NCI-H2196 (cell line): ENCODE data around the gene SP3.
"Not testable (repeated sequence)": the region's sequence is repeated elsewhere in the genome, so short reads cannot be mapped to it uniquely, and the experiment has no call there.

ENCODE experiments used
- DNase-seq: peaks from one replicate; lab custom pipeline; 2025; ENCODE audit not compliant: unreplicated experiment; lab: John Stamatoyannopoulos, UW

SP3 gene

GRCh38 chr2:173896755-173897154 is 68.4 kb downstream of the SP3 start:
- no peak for DNase-seq

DNA sequence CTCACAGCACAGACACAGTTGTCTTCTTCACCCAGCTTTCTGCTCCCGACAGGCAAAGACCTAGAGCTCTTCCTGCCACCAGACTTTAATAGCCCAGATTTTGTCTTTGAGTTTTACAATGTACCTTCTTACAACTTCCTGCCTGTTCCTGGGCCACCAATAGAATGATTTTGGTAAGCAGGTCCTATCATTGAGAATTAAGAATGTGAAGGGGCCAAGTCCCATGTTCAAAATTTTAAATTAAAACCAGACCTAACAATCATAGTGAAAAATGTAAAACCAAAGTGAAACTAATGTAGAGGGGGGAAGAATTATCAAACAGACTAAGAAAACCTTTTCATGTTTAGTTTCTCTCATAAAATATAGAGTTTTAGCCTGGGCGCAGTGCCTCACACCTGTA is 72.8 kb downstream of the SP3 start:
- no peak for DNase-seq

GRCh38 chr2:173891315-173892037 is 73.7 kb downstream of the SP3 start:
- no peak for DNase-seq

GRCh38 chr2:173889464-173889863 is 75.7 kb downstream of the SP3 start:
- not testable (repeated sequence) for DNase-seq

DNA sequence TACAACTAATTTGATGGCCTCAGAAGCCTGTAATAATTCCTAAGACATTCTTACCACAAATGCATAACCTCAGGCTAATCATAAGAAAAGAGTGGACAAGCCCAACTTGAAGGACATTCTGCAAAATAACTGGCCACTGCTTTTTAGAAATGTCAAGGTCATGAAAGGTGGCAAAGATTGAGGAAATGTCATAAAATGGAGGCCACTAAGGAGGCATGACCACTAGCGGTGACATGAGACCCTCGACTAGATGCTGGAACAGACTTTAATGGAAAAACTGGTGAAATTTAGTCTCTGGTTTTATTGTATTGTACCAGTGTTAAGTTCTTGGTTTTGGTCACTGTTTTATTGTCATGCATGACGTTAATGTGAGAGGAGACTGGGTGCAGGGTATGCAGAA is 78.6 kb downstream of the SP3 start:
- no peak for DNase-seq

- DNase-seq, result peak; percentile 5
Measured at GRCh38 chr2:173884025-173884802, 81.0 kb downstream of the SP3 start.

DNA sequence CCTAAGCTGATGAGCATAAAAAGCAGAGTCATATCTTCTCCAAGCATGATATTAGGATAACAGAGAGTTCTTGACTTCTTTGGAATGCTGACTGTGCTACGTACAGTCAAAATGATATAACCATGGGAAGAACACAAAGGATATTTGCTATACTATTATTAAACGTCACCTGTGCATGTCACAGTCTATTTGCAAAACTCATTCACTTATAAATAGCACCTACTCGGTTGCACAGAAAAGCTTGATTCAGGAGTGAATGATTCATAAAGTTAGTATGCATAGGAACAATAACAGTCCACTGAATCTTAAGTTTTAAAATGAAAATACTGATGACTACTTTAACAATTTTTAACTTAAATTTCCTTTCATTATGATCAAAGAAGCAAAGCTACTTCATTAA is 83.3 kb downstream of the SP3 start:
- DNase-seq, result no peak

GRCh38 chr2:173881461-173881860 is 83.7 kb downstream of the SP3 start:
- peak; percentile 42 for DNase-seq

DNA sequence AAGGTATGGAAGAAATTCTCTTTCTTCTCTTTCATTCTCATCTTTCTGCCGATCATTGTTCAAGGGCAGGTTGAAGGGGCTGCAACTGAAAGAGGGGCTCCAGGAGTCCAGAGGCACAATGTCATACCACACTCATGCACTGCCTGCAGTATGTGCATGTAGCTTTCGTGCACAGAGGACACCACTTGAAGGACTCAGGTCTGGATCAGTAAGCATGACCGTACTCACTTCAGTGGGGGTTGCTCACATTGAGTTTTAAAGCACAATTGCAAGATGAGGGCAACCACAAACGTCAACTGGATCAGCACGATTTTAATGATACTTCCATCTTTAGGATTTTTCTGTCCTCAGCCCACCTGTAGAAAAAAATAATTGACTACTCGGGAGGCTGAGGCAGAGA is 84.6 kb downstream of the SP3 start:
- no peak for DNase-seq

DNA sequence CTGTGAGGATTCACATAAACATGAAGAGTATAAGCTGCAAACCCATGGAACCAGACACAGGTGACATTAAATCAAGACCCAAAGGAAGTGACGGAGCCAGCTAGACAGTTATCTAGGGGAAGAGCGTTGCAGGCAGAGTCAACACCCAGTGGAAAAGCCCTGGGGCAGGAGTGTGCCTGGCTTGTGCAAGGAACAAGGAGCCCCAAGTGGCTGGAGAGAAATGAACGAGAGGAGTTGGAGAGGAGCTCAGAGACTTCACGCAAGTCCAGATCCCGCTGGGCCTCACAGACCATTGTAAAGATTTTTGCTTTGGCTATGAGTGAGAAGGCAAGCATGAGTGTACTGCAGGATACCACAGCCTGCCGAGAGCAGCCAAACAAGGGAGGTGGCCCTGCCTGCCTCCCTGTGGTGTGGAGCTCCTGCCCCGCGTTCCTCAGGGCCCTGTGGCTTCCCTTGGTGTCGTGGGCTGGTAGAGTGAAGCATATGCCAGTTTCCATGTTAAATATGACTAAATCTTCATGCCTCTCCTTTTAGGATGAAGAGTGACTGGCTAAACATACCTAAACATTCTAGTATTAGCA is 88.2 kb downstream of the SP3 start:
- no peak for DNase-seq

DNA sequence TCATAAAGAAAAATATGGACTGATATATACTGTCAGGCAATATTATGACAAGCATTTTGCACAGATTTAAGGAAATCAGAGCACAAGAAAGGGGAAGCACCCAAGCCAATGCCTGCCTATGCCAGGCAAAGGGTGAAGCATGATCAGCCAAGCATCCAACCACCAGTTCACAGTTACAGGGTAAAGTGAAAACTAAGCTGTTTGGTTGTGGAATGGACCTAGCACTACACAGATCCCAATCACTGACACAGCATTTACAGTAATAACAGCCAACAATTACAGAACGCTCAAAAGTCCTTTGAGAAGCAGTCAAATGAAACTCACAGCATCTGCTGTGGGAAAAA is 90.3 kb downstream of the SP3 start:
- DNase-seq, result no peak

DNA sequence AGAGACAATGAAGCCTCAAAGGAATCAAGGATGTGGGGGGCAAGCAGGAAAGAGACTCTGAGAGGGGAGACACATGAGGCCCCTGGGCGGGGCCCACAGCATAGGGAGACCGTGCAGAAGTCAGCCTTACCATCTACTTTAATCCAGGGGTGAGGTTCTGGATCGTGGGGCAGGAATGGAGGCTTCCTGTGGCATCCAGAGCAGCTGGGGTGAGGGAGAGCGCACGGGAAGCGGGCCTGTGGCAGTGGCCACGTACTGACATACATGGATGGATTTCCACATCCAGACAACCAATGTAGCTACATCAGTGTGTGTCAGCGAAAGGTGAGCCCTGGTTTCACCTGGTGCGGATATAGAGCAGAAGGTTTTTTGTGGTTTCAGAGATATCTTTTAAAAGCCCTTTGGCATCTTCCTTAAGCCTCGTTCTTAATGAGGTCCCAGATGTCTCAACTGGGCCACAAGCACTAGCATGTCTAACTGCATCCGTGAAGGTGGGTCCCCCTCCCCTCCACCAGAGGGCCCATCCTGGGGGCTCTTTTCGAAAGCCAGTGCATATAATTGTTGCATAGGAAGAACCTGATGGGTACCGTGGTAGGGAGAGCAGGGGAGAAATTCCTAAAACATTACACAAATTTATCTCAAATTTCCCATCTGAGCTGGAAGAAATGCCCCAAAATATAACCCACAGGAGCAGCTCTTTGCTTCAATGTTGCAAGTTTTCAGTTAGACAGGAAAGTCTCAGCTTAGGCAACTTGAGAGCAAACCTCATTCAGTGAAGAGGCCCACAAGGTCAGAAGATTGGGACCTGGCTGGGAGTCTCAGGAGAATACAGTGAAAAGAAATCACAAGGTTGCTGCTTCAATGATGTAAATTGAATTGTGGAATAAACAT is 90.9 kb downstream of the SP3 start:
- DNase-seq, result no peak

DNA sequence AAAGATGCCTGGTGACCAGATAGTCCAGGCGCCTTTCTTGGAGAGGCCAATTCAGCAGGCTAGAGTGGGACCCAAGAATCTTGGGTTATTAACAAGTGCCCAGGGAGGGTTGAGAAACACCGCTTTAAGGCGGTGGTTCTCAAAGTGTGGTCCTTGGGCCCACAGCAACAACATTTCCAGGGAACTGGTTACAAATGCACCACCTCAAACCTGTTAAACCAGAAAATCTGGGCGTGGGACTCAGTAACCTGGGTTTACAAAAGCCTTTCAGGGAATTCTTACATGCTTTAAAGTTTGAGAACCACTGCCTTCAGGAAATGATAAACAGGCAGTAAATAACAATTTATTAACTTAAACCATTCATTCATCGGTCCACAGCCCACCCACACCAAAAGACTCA is 92.5 kb downstream of the SP3 start:
- DNase-seq, result no peak

- DNase-seq, result no peak
Measured at GRCh38 chr2:173869244-173870229, 95.6 kb downstream of the SP3 start.

DNA sequence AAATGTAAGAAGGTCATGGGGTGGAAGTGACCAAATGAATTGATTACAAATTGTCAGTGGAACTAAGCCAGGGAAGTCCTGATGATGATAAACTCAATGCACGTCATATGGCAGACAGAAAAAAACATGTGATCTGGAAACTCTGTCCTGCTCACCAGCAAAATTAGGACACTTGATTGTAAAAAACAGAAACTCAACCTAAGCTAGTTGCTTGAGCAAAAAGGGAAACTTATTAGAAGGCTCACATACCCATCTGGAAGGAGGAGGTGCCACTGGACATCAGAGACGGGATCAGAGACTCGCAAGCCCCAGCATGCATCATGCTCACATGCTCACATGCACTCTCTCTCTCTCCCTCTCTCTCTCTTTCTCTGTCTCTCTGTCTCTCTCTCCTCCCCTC is 96.8 kb downstream of the SP3 start:
- no peak for DNase-seq

DNA sequence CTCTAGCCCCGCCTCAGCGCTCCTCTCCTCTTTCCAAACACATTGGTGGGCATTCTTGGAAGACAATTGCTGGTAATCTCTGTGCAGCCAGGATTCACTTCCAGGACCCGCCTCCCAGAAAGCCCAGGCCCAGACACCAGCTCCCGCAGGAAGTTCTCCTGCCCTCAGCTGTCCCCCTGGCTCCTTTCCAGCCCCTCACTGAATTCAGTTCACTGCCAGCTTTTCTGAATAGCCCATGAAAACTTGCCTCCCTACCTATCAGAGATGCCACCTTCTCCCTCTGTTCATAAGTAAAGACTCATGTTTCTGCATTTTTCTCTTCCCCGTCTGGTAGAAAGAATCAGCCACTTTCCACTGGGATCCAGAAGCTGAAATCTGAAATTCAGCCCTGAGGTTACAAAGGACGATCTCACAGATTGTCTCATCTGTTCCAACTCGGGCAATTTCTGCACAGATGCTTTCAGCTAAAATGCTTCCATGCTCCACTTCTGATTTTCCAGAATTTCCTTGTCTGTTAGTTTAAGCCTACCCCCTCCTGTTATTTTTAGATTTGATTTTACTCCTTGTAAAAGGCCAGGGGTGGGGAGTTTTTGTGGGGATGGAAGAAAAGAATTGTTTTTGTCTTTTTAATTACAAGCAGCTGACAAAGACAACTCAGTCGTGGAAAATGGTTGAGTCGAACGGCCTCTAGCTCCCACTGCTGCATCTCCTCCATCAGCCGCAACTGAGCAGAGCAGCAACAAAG is 98.1 kb downstream of the SP3 start:
- DNase-seq, result peak; percentile 27

DNA sequence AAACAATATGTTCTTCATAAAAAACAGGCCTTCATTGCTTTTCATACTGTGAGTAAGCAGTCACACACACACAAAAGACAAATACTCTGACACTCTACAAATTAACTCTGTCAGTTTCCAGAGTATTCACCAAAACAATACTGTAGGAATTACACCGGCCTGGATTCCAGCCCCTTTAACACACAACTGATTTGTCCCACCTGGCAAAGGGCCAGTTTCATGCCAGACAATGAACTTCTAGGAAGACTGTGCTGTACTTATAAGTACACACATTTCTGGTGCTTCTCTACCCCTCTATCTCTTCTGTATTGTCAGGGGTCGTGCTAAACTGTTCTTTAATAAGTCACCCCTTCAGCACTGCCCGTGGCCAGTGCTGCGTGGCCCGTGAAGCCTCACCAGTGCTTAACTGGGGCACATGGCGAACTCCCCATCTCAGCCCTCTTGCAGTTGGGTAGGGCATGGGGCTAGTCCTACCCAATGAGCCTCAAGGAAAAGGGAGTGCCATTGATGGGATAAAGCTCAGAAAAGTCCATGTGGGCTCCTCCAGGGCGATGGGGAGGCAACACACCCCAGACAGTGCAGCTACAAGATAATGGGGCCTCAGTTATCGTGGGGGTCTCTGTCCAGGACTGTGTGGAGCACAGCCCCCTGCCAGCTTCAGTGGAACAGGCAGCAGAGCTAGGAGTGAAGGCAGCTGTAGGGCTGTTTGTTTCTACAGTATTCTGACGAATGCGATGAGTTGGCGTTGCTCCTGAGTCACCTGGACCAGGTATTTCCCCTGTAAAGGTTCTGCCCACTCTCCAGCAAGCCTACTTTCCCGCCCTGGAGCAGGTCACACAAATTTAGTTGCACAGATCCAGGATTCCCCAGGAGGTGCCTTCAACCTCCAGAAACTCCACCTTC is 99.0 kb downstream of the SP3 start:
- no peak for DNase-seq

DNA sequence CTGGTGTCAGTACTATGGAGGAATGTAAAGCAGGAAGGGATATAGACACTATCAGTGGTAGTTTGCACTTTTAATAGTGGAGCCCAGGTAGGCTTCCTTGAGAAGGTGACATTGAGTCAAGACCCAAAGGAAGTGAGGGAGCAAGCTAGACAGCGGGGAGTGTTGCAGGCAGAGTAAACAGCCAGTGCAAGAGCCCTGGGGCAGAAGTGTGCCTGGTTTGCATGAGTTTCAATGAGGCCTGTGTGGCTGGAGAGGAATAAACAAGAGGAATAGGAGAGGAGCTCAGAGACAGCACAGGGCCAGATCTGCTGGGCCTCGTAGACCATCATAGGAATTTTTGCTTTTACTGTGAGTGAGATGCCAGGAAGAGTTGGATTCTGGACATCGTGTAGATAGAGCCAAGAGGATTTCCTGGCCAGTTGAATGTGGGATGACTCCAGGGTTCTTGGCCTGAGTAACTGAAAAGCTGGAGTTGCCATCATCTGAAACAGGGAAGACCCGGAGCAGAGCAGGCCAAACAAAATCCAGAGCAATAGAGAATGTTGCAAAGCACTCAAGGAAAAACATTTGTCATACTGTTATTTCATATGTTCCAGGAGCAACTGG is 102.5 kb downstream of the SP3 start:
- no peak for DNase-seq
